Body of pancreas (tissue), 4 donors: ENCODE data around the gene TMEM244.

Source experiments
- POLR2A ChIP-seq, 3 donors: fragments of 450-650 bp; IDR thresholded peaks; one replicate each; pipeline ENCODE4 v1.6.1; 2016; ENCODE audit warnings: antibody characterized with exemption in 3 of 3, mild to moderate bottlenecking in 2 of 3
- TF ChIP-seq, protein P1 (sequence below), 7 experiments: fragments of 450-650 bp in 4 of 7; fragments of 200-600 bp in 3 of 7; sonication (generic) in 3 of 7; IDR thresholded peaks; one replicate each; pipeline ENCODE4 v1.5.1; 2016 to 2019; ENCODE audit warnings: antibody characterized with exemption in 7 of 7

DNA sequence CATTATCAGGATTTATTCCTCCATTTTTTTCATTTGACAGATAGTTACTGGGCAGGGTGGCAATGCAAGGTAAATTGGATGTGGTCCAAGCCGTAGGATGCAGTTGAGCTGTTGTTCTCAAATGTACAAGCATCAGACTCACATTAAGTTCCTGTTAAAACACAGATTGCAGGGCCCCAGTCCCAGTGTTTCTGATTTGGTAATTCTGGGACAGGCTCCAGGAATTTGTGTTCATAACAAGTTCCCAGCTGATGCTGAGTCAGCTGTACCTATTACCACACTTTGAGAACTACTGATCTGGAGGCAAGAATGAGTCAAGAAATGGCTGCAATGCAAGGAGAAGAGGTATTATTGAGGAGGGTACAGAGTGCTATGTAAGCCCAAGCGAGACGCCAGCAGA lies 11.7 kb downstream of the TMEM244 start:
- TF ChIP-seq, protein P1, sequence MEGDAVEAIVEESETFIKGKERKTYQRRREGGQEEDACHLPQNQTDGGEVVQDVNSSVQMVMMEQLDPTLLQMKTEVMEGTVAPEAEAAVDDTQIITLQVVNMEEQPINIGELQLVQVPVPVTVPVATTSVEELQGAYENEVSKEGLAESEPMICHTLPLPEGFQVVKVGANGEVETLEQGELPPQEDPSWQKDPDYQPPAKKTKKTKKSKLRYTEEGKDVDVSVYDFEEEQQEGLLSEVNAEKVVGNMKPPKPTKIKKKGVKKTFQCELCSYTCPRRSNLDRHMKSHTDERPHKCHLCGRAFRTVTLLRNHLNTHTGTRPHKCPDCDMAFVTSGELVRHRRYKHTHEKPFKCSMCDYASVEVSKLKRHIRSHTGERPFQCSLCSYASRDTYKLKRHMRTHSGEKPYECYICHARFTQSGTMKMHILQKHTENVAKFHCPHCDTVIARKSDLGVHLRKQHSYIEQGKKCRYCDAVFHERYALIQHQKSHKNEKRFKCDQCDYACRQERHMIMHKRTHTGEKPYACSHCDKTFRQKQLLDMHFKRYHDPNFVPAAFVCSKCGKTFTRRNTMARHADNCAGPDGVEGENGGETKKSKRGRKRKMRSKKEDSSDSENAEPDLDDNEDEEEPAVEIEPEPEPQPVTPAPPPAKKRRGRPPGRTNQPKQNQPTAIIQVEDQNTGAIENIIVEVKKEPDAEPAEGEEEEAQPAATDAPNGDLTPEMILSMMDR (IDR thresholded peaks at IDR 0.05) = no peak
- TF ChIP-seq POLR2A (IDR thresholded peaks at IDR 0.05) = no peak
